Fibroblast of lung (primary cell): Measurements from ENCODE around the gene AATK. TPM values are rescaled to one million over a fixed set of nuclear protein-coding genes. Genes with fewer than 3 reads are reported as not detected.
"Not testable (repeated sequence)": the region's sequence is repeated elsewhere in the genome, so short reads cannot be mapped to it uniquely, and the experiment has no call there.

ENCODE experiments used
- DNase-seq, 2 donors: peaks; one replicate each; pipeline versions ENCODE4 v3.0.0 to v3.0.0-alpha.2; 2010; ENCODE audit warnings: low read depth in 2 of 2
- H2AFZ ChIP-seq: 2 replicates; pipeline ENCODE4 v1.5.1; 2012; ENCODE audit warnings: low read length, control low read depth, inconsistent platforms
- H3K27ac ChIP-seq: 2 replicates; pipeline ENCODE4 v1.5.1; 2011; ENCODE audit warnings: low read length, control low read depth; ENCODE audit not compliant: insufficient read depth
- H3K27me3 ChIP-seq: 2 replicates; pipeline ENCODE4 v1.5.1; 2011; ENCODE audit warnings: mild to moderate bottlenecking, low read length; ENCODE audit not compliant: control insufficient read depth, insufficient read depth
- H3K36me3 ChIP-seq: 2 replicates; pipeline ENCODE4 v1.5.1; 2011; ENCODE audit warnings: low read length; ENCODE audit not compliant: control insufficient read depth, insufficient read depth
- H3K4me1 ChIP-seq: 2 replicates; pipeline ENCODE4 v1.5.1; 2011; ENCODE audit warnings: low read length; ENCODE audit not compliant: control insufficient read depth, insufficient read depth; ENCODE audit errors: extremely low read depth
- H3K4me2 ChIP-seq: 2 replicates; pipeline ENCODE4 v1.5.1; 2011; ENCODE audit warnings: low read length, control low read depth; ENCODE audit not compliant: insufficient read depth; ENCODE audit errors: extremely low read depth
- H3K4me3 ChIP-seq, 4 experiments: fragments of 200-600 bp in 1 of 4; sonication (generic) in 1 of 4; replicated peaks in 1 of 4; 2 replicates each; pipeline ENCODE4 v1.5.1; 2011 to 2016; ENCODE audit warnings: low read length in 4 of 4, low read depth in 3 of 4, mild to moderate bottlenecking in 3 of 4, control low read depth in 2 of 4, inconsistent platforms in 1 of 4, mixed read lengths in 1 of 4; ENCODE audit not compliant: insufficient read depth in 1 of 4; ENCODE audit errors: control extremely low read depth in 1 of 4
- H3K79me2 ChIP-seq: 2 replicates; pipeline ENCODE4 v1.5.1; 2012; ENCODE audit warnings: mild to moderate bottlenecking, low read length, inconsistent platforms; ENCODE audit not compliant: control insufficient read depth, insufficient read depth
- H3K9ac ChIP-seq: 2 replicates; pipeline ENCODE4 v1.5.1; 2011; ENCODE audit warnings: mild to moderate bottlenecking, low read length, control low read depth; ENCODE audit not compliant: insufficient read depth
- H3K9me3 ChIP-seq: 2 replicates; pipeline ENCODE4 v1.5.1; 2012; ENCODE audit warnings: low read depth, low read length; ENCODE audit not compliant: control insufficient read depth, insufficient read depth
- H4K20me1 ChIP-seq: 2 replicates; pipeline ENCODE4 v1.5.1; 2011; ENCODE audit warnings: low read length; ENCODE audit not compliant: control insufficient read depth, insufficient read depth; ENCODE audit errors: extremely low read depth
- EZH2 ChIP-seq: IDR thresholded peaks from 2 replicates; pipeline ENCODE4 v1.5.1; 2012; ENCODE audit warnings: low read length, control low read depth, mild to moderate bottlenecking; ENCODE audit errors: missing control alignments
- polyA plus RNA-seq, 2 donors: library from polyadenylated mRNA; depleted of rRNA in 1 of 2; stranded (reverse) in 1 of 2; unstranded in 1 of 2; fragments of >200 nt; gene quantifications; 2 replicates each; pipeline ENCODE4 v1.2.1, GENCODE V29; 2011 to 2012; ENCODE audit warnings: missing spikeins in 1 of 2
- total RNA-seq: library from RNA; depleted of rRNA; stranded (reverse); fragments of >200 nt; gene quantifications from 2 replicates; pipeline ENCODE4 v1.2.1, GENCODE V29; 2014
- TF ChIP-seq, protein P1 (sequence below), 2 donors: IDR thresholded peaks in 1 of 2; conservative IDR thresholded peaks in 1 of 2; 1 replicate in 1 of 2; 2 replicates in 1 of 2; pipeline ENCODE4 v1.5.1; 2011 to 2012; ENCODE audit warnings: low read length in 2 of 2, control low read depth in 1 of 2, inconsistent platforms in 1 of 2, low read depth in 1 of 2, mild to moderate bottlenecking in 1 of 2

Gene AATK
- total and polyA plus RNA-seq, 2 donors (not counting 1 experiment from before 2014, with no cell fraction given): 0.16 to 0.50 TPM

GRCh38 chr17:81081222-81082176 is 84.5 kb downstream of the AATK start:
- no peak overlapping the region for H3K4me2 ChIP-seq
- no peaks in the 10 kb centered on the region for H3K27me3 ChIP-seq
- no peak for DNase-seq
- no peaks in the 10 kb centered on the region for H3K79me2 ChIP-seq
- H3K4me3 ChIP-seq: no peak overlapping the region
- no peak overlapping the region for H3K9ac ChIP-seq
- TF ChIP-seq, protein P1, sequence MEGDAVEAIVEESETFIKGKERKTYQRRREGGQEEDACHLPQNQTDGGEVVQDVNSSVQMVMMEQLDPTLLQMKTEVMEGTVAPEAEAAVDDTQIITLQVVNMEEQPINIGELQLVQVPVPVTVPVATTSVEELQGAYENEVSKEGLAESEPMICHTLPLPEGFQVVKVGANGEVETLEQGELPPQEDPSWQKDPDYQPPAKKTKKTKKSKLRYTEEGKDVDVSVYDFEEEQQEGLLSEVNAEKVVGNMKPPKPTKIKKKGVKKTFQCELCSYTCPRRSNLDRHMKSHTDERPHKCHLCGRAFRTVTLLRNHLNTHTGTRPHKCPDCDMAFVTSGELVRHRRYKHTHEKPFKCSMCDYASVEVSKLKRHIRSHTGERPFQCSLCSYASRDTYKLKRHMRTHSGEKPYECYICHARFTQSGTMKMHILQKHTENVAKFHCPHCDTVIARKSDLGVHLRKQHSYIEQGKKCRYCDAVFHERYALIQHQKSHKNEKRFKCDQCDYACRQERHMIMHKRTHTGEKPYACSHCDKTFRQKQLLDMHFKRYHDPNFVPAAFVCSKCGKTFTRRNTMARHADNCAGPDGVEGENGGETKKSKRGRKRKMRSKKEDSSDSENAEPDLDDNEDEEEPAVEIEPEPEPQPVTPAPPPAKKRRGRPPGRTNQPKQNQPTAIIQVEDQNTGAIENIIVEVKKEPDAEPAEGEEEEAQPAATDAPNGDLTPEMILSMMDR (conservative IDR thresholded peaks at IDR 0.05 in 1 of 2, IDR thresholded peaks at IDR 0.05 in 1 of 2; ENCODE audit: low read depth in 1 of 2, low read length in 2 of 2): no peak
- no peak for TF ChIP-seq EZH2
- no peak overlapping the region for H3K27ac ChIP-seq
- no peaks in the 10 kb centered on the region for H3K9me3 ChIP-seq
- no peaks in the 10 kb centered on the region for H3K4me1 ChIP-seq
- no peaks in the 10 kb centered on the region for H3K36me3 ChIP-seq
- H4K20me1 ChIP-seq: no peaks in the 10 kb centered on the region
- no peak overlapping the region for H2AFZ ChIP-seq

DNA sequence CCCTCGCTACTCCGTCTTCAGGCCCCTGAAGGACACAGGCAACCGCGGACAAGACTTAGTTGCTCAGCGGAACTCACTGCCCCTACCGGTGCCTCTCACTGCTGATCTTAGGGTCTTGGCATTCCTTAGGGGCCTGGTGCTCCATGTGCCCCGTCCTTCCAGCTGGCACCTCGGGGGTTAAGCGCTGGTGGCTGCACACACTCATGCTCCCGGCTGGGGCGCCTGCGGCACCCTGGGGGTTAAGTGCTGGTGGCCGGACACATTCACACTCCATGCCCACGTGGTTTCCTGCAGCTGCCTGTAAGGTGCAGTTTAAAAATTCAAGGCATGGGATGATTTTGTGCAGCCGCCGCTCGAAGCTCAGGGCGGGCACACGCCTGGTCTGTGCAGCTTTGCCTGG is 86.0 kb downstream of the AATK start:
- Histone ChIP-seq H3K36me3 (no peaks in the 10 kb centered on the region), H4K20me1 (no peaks in the 10 kb centered on the region), H3K4me3 (no peak overlapping the region), H3K27ac (no peak overlapping the region), H3K4me2 (no peak overlapping the region), H3K79me2 (no peaks in the 10 kb centered on the region), H2AFZ (no peak overlapping the region), H3K9me3 (no peaks in the 10 kb centered on the region), H3K27me3 (no peaks in the 10 kb centered on the region), H3K9ac (no peak overlapping the region), H3K4me1 (no peaks in the 10 kb centered on the region)
- DNase-seq: no peak
- TF ChIP-seq, protein P1 (conservative IDR thresholded peaks at IDR 0.05 in 1 of 2, IDR thresholded peaks at IDR 0.05 in 1 of 2; ENCODE audit: low read depth in 1 of 2, low read length in 2 of 2): no peak
- TF ChIP-seq EZH2: no peak

DNA sequence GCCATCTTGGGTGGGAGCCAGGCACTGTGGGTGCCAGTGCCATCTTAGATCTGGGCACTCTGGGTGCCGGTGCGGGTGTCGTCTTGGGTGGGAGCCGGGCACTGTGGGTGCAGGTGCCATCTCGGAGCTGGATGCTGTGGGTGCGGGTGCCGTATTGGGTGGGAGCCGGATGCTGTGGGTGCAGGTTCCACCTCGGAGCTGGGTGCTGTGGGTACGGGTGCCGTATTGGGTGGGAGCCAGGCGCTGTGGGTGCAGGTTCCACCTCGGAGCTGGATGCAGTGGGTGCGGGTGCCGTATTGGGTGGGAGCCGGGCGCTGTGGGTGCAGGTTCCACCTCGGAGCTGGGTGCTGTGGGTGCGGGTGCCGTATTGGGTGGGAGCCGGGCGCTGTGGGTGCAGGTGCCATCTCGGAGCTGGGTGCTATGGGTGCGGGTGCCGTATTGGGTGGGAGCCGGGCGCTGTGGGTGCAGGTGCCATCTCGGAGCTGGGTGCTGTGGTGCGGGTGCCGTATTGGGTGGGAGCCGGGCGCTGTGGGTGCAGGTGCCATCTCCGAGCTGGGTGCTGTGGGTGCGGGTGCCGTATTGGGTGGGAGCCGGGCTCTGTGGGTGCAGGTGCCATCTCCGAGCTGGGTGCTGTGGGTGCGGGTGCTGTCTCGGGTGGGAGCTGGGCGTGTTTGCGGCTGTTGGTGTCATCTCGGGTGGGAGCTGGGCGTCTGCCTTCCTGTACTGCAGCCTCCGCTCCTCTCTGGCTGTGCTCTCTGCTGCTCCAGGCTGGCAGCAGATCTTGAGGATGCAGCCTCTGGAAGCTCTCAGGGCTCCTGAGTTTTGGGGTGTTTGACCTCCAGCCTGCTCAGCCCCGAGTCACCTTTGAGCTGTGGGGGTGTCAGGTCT is 87.8 kb downstream of the AATK start:
- H3K79me2 ChIP-seq, H3K9ac ChIP-seq, DNase-seq: not testable (repeated sequence)

More for the DNA sequence above, 87.8 kb downstream of the AATK start:
- not testable (repeated sequence) for H3K27ac ChIP-seq, H3K9me3 ChIP-seq, H3K4me1 ChIP-seq, H3K4me2 ChIP-seq, H3K4me3 ChIP-seq, H4K20me1 ChIP-seq, H2AFZ ChIP-seq, H3K36me3 ChIP-seq, H3K27me3 ChIP-seq
